Measurements from ENCODE around the gene ZNF763.

- no peak for TF ChIP-seq FOXM1 (IDR thresholded peaks at IDR 0.05; ENCODE audit: borderline replicate concordance)
- TF ChIP-seq L3MBTL2 (conservative IDR thresholded peaks at IDR 0.05): no peak
- no peak for TF ChIP-seq BHLHE40 (IDR thresholded peaks at IDR 0.05; ENCODE audit: borderline replicate concordance)
- TF ChIP-seq SUZ12 (IDR thresholded peaks at IDR 0.05): no peak
- TF ChIP-seq FOXA1 (IDR thresholded peaks at IDR 0.05): no peak
- no peak for TF ChIP-seq NFRKB (IDR thresholded peaks at IDR 0.05)
- no peak for TF ChIP-seq FOXK2 (IDR thresholded peaks at IDR 0.05)
These were observed 37.6 kb upstream of the ZNF763 start for GRCh38 chr19:11927227-11927626.

Measured in HEK293T (cell line).